Stomach (tissue), 4 donors: ENCODE data around the gene WWOX.

Source experiments
- POLR2A ChIP-seq, 4 donors: fragments of 450-650 bp; IDR thresholded peaks; one replicate each; pipeline ENCODE4 v1.6.1; 2016; ENCODE audit warnings: antibody characterized with exemption in 4 of 4, control low read depth in 2 of 4, mild to moderate bottlenecking in 1 of 4, moderate library complexity in 1 of 4
- TF ChIP-seq, protein P1 (sequence below), 7 experiments: fragments of 450-650 bp in 4 of 7; fragments of 200-600 bp in 3 of 7; sonication (generic) in 3 of 7; IDR thresholded peaks; one replicate each; pipeline ENCODE4 v1.5.1; 2016 to 2019; ENCODE audit warnings: antibody characterized with exemption in 7 of 7, control low read depth in 2 of 7, mild to moderate bottlenecking in 1 of 7

DNA sequence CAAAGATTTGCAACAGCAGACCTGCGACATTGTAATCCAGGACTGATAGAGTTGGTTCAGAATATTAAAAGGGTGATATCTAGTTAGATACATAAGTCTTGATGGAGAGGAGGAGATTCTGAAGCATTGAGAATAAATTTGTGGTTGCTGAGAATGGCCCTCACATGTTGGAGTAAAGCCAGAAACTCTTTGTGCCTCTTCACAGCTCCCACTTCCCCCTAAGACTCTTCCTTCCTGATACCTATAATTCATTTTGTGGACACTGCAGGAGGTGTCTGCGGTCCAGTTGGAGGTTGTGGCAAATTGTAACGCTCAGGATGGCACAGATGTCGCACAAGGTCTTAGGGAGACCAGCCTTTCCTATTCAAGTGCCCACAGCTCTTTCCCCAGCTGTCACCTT is 17.5 kb downstream of the WWOX start:
- TF ChIP-seq POLR2A (IDR thresholded peaks at IDR 0.05): no peak
- TF ChIP-seq, protein P1, sequence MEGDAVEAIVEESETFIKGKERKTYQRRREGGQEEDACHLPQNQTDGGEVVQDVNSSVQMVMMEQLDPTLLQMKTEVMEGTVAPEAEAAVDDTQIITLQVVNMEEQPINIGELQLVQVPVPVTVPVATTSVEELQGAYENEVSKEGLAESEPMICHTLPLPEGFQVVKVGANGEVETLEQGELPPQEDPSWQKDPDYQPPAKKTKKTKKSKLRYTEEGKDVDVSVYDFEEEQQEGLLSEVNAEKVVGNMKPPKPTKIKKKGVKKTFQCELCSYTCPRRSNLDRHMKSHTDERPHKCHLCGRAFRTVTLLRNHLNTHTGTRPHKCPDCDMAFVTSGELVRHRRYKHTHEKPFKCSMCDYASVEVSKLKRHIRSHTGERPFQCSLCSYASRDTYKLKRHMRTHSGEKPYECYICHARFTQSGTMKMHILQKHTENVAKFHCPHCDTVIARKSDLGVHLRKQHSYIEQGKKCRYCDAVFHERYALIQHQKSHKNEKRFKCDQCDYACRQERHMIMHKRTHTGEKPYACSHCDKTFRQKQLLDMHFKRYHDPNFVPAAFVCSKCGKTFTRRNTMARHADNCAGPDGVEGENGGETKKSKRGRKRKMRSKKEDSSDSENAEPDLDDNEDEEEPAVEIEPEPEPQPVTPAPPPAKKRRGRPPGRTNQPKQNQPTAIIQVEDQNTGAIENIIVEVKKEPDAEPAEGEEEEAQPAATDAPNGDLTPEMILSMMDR (IDR thresholded peaks at IDR 0.05): no peak
